IPS DF 6.9 (cell line): ENCODE measurements around the gene CDK17.
A peak's percentile ranks its signal among the peaks of the same experiment; 100 is the strongest.
"Not testable (repeated sequence)": the region's sequence is repeated elsewhere in the genome, so short reads cannot be mapped to it uniquely, and the experiment has no call there.

Experiments used
- DNase-seq: peaks from one replicate; pipeline ENCODE4 v3.0.0-alpha.2; 2013; ENCODE audit warnings: low read depth, low spot score
- H3K27ac ChIP-seq: one replicate; pipeline ENCODE4 v1.5.1; 2013; ENCODE audit warnings: low read length, control low read depth
- H3K27me3 ChIP-seq: 2 replicates; pipeline ENCODE4 v1.6.1; 2013; ENCODE audit warnings: mild to moderate bottlenecking, low read length; ENCODE audit not compliant: control insufficient read depth, insufficient read depth
- H3K36me3 ChIP-seq: 2 replicates; pipeline ENCODE4 v1.6.1; 2013; ENCODE audit warnings: low read length; ENCODE audit not compliant: control insufficient read depth, insufficient read depth
- H3K4me1 ChIP-seq: 2 replicates; pipeline ENCODE4 v1.6.1; 2013; ENCODE audit warnings: low read length; ENCODE audit not compliant: control insufficient read depth, insufficient read depth
- H3K4me3 ChIP-seq: 2 replicates; pipeline ENCODE4 v1.5.1; 2013; ENCODE audit warnings: mild to moderate bottlenecking, low read length
- H3K9me3 ChIP-seq: 2 replicates; pipeline ENCODE4 v1.6.1; 2013; ENCODE audit warnings: low read length, inconsistent platforms; ENCODE audit not compliant: control insufficient read depth, insufficient read depth
- WGBS: extraction: QIAGEN DNeasy Blood & Tissue Kit; methylation state at CpG from one replicate; pipeline ENCODE4 v1.1.7; 2013; ENCODE audit warnings: mixed read lengths, missing lambda C conversion rate; ENCODE audit not compliant: insufficient read length, insufficient coverage; 5-methylcytosine and 5-hydroxymethylcytosine counted together

The CDK17 gene

GRCh38 chr12:96323906-96324305 lies 76.3 kb downstream of the CDK17 start:
- Histone ChIP-seq H3K27me3 (no peaks in the 10 kb centered on the region), H3K4me1 (no peaks in the 10 kb centered on the region), H3K9me3 (no peaks in the 10 kb centered on the region), H3K36me3 (no peaks in the 10 kb centered on the region), H3K27ac (no peak overlapping the region), H3K4me3 (no peak overlapping the region)
- no CpG with 5 or more reads among the region's 3 CpGs for WGBS
- no peak for DNase-seq

GRCh38 chr12:96322720-96323119 lies 77.5 kb downstream of the CDK17 start:
- H3K27me3 ChIP-seq: no peaks in the 10 kb centered on the region
- H3K4me3 ChIP-seq: no peak overlapping the region

GRCh38 chr12:96321941-96322340 lies 78.3 kb downstream of the CDK17 start:
- Histone ChIP-seq H3K27me3 (no peaks in the 10 kb centered on the region), H3K27ac (no peak overlapping the region), H3K4me3 (no peak overlapping the region), H3K36me3 (no peaks in the 10 kb centered on the region), H3K9me3 (no peaks in the 10 kb centered on the region), H3K4me1 (no peaks in the 10 kb centered on the region)
- no peak for DNase-seq
- no CpG with 5 or more reads among the region's 6 CpGs for WGBS

More at GRCh38 chr12:96322720-96323119, 77.5 kb downstream of the CDK17 start:
- H3K27ac ChIP-seq: no peak overlapping the region
- no CpG with 5 or more reads among the region's 1 CpG for WGBS
- no peaks in the 10 kb centered on the region for H3K36me3 ChIP-seq
- DNase-seq: no peak
- no peaks in the 10 kb centered on the region for H3K4me1 ChIP-seq
- no peaks in the 10 kb centered on the region for H3K9me3 ChIP-seq

GRCh38 chr12:96317801-96318200 lies 82.4 kb downstream of the CDK17 start:
- WGBS: no CpG with 5 or more reads among the region's 2 CpGs
- H3K36me3 ChIP-seq, H3K27me3 ChIP-seq, H3K27ac ChIP-seq, H3K4me1 ChIP-seq, H3K9me3 ChIP-seq, DNase-seq, H3K4me3 ChIP-seq: not testable (repeated sequence)

- H3K36me3 ChIP-seq, H3K27me3 ChIP-seq, H3K9me3 ChIP-seq, H3K27ac ChIP-seq, H3K4me1 ChIP-seq, DNase-seq: not testable (repeated sequence)
- peak overlapping the region; percentile 50; the same call in 1 of the 2 replicates for H3K4me3 ChIP-seq
- no CpG with 5 or more reads among the region's 33 CpGs for WGBS
Observed at GRCh38 chr12:96315741-96316481, 84.3 kb downstream of the CDK17 start.

GRCh38 chr12:96314723-96315122 lies 85.5 kb downstream of the CDK17 start:
- no peak overlapping the region for H3K27ac ChIP-seq
- H3K27me3 ChIP-seq: no peaks in the 10 kb centered on the region
- no peak overlapping the region for H3K4me3 ChIP-seq
- H3K9me3 ChIP-seq: no peaks in the 10 kb centered on the region
- no peaks in the 10 kb centered on the region for H3K36me3 ChIP-seq
- H3K4me1 ChIP-seq: no peaks in the 10 kb centered on the region
- no CpG with 5 or more reads among the region's 2 CpGs for WGBS
- no peak for DNase-seq

- Histone ChIP-seq H3K36me3 (no peaks in the 10 kb centered on the region), H3K4me1 (no peaks in the 10 kb centered on the region), H3K27me3 (no peaks in the 10 kb centered on the region), H3K4me3 (no peak overlapping the region), H3K27ac (no peak overlapping the region), H3K9me3 (no peaks in the 10 kb centered on the region)
- no peak for DNase-seq
Observed at GRCh38 chr12:96313606-96314005, 86.6 kb downstream of the CDK17 start.

- no peaks in the 10 kb centered on the region for H3K9me3 ChIP-seq
- H3K27me3 ChIP-seq: no peaks in the 10 kb centered on the region
- H3K36me3 ChIP-seq: no peaks in the 10 kb centered on the region
- H3K27ac ChIP-seq: no peak overlapping the region
- H3K4me1 ChIP-seq: no peaks in the 10 kb centered on the region
- H3K4me3 ChIP-seq: no peak overlapping the region
- no peak for DNase-seq
- WGBS: no CpG with 5 or more reads among the region's 1 CpG
Observed at GRCh38 chr12:96311191-96311590, 89.0 kb downstream of the CDK17 start.

GRCh38 chr12:96310067-96310466 lies 90.2 kb downstream of the CDK17 start:
- WGBS: no CpG with 5 or more reads among the region's 3 CpGs
- Histone ChIP-seq H3K27ac (no peak overlapping the region), H3K4me1 (no peaks in the 10 kb centered on the region), H3K4me3 (no peak overlapping the region), H3K27me3 (no peaks in the 10 kb centered on the region), H3K36me3 (no peaks in the 10 kb centered on the region), H3K9me3 (no peaks in the 10 kb centered on the region)
- DNase-seq: no peak

GRCh38 chr12:96308881-96309280 lies 91.4 kb downstream of the CDK17 start:
- no peak for DNase-seq
- no CpG with 5 or more reads among the region's 1 CpG for WGBS
- Histone ChIP-seq H3K9me3 (no peaks in the 10 kb centered on the region), H3K27me3 (no peaks in the 10 kb centered on the region), H3K4me1 (no peaks in the 10 kb centered on the region), H3K4me3 (no peak overlapping the region), H3K36me3 (no peaks in the 10 kb centered on the region), H3K27ac (no peak overlapping the region)

- no peak overlapping the region for H3K27ac ChIP-seq
- DNase-seq: no peak
- no CpG with 5 or more reads among the region's 3 CpGs for WGBS
- no peaks in the 10 kb centered on the region for H3K27me3 ChIP-seq
- no peak overlapping the region for H3K4me3 ChIP-seq
- no peaks in the 10 kb centered on the region for H3K9me3 ChIP-seq
- H3K4me1 ChIP-seq: no peaks in the 10 kb centered on the region
- no peaks in the 10 kb centered on the region for H3K36me3 ChIP-seq
Observed at GRCh38 chr12:96305665-96306064, 94.6 kb downstream of the CDK17 start.
